Stimulated activated naive CD8-positive, alpha-beta T cell treated with anti-CD3 and anti-CD28 coated beads, Interleukin-15, amount 100 ng/mL, for 72 hours (primary cell): ENCODE data around the gene ECPAS.
A peak's percentile ranks its signal among the peaks of the same experiment; 100 is the strongest.
"Not testable (repeated sequence)": the region's sequence is repeated elsewhere in the genome, so short reads cannot be mapped to it uniquely, and the experiment has no call there.

Source experiments
- ATAC-seq: fragments of 150-1000 bp; cut with Tn5 transposase; 2 replicates; pipeline ENCODE4 v1.10.0; 2021; ENCODE audit warnings: mild to moderate bottlenecking, moderate library complexity
- DNase-seq, 2 donors: peaks; one replicate each; pipeline ENCODE4 v3.0.0; 2021 to 2022
- H3K27ac Mint-ChIP-seq, 2 donors: one replicate each; pipeline ENCODE4 v1.8.0; 2022; ENCODE audit warnings: mild to moderate bottlenecking in 2 of 2, mixed read lengths in 2 of 2, moderate library complexity in 2 of 2
- H3K27me3 Mint-ChIP-seq: one replicate; pipeline ENCODE4 v1.8.0; 2022; ENCODE audit warnings: mixed read lengths
- H3K4me1 Mint-ChIP-seq: one replicate; pipeline ENCODE4 v1.8.0; 2022; ENCODE audit warnings: mild to moderate bottlenecking, mixed read lengths
- H3K4me3 Mint-ChIP-seq, 2 donors: one replicate each; pipeline ENCODE4 v1.8.0; 2022; ENCODE audit warnings: mild to moderate bottlenecking in 2 of 2, mixed read lengths in 2 of 2, moderate library complexity in 1 of 2
- H3K9me3 Mint-ChIP-seq, 2 donors: one replicate each; pipeline ENCODE4 v1.8.0; 2022; ENCODE audit warnings: mixed read lengths in 2 of 2

The ECPAS gene

GRCh38 chr9:111356481-111357244 lies 127.5 kb downstream of the ECPAS start:
- Mint-ChIP-seq H3K27ac (no peak overlapping the region), H3K4me3 (no peak overlapping the region), H3K27me3 (no peaks in the 10 kb centered on the region), H3K4me1 (no peaks in the 10 kb centered on the region), H3K9me3 (peaks cover 0 to 5% of the 10 kb centered on the region in 2 donors)
- no peak for DNase-seq
- no peak for ATAC-seq

GRCh38 chr9:111352545-111352944 lies 131.6 kb downstream of the ECPAS start:
- Mint-ChIP-seq H3K9me3 (peaks cover 0 to 5% of the 10 kb centered on the region in 2 donors), H3K27ac (no peak overlapping the region), H3K4me1 (no peaks in the 10 kb centered on the region), H3K4me3 (no peak overlapping the region), H3K27me3 (no peaks in the 10 kb centered on the region)
- DNase-seq: no peak
- ATAC-seq: no peak

- peaks cover 6% of the 10 kb centered on the region for H3K27me3 Mint-ChIP-seq
- no peak for DNase-seq
Observed at GRCh38 chr9:111350556-111350955, 133.6 kb downstream of the ECPAS start.

GRCh38 chr9:111349766-111350165 lies 134.4 kb downstream of the ECPAS start:
- ATAC-seq: no peak
- H3K9me3 Mint-ChIP-seq: peaks cover 0 to 5% of the 10 kb centered on the region in 2 donors
- H3K4me3 Mint-ChIP-seq: no peak overlapping the region
- no peaks in the 10 kb centered on the region for H3K4me1 Mint-ChIP-seq
- DNase-seq: no peak
- H3K27me3 Mint-ChIP-seq: peaks cover 8% of the 10 kb centered on the region
- H3K27ac Mint-ChIP-seq: no peak overlapping the region

More at GRCh38 chr9:111350556-111350955, 133.6 kb downstream of the ECPAS start:
- H3K9me3 Mint-ChIP-seq: peaks cover 0 to 5% of the 10 kb centered on the region in 2 donors
- ATAC-seq: no peak
- H3K27ac Mint-ChIP-seq: no peak overlapping the region
- H3K4me1 Mint-ChIP-seq: no peaks in the 10 kb centered on the region
- H3K4me3 Mint-ChIP-seq: no peak overlapping the region

GRCh38 chr9:111348821-111349271 lies 135.3 kb downstream of the ECPAS start:
- Mint-ChIP-seq H3K27me3 (peaks cover 8% of the 10 kb centered on the region), H3K27ac (no peak overlapping the region), H3K4me3 (no peak overlapping the region), H3K9me3 (peaks cover 0 to 5% of the 10 kb centered on the region in 2 donors), H3K4me1 (no peaks in the 10 kb centered on the region)
- no peak for DNase-seq
- no peak for ATAC-seq

GRCh38 chr9:111334318-111334863 lies 149.8 kb downstream of the ECPAS start:
- Mint-ChIP-seq H3K9me3 (peaks cover 7 to 10% of the 10 kb centered on the region in 2 donors), H3K27me3 (peaks cover 16% of the 10 kb centered on the region)
- not testable (repeated sequence) for H3K4me1 Mint-ChIP-seq, DNase-seq, H3K27ac Mint-ChIP-seq, H3K4me3 Mint-ChIP-seq, ATAC-seq

- no peak within 1 kb of the TSS for H3K4me3 Mint-ChIP-seq
- no peaks in the 10 kb centered on the region for H3K9me3 Mint-ChIP-seq
- peaks cover 9% of the 10 kb centered on the region for H3K4me1 Mint-ChIP-seq
- peak within 1 kb of the TSS in 1 of 2 donors; percentile 57 for H3K27ac Mint-ChIP-seq
- no peak for ATAC-seq
- H3K27me3 Mint-ChIP-seq: no peaks in the 10 kb centered on the region
- no peak for DNase-seq
Observed at GRCh38 chr9:111330124-111330523, 154.1 kb downstream of the ECPAS start, which contains the start of gene OR2K2. Gene OR2K2 (minus strand): TSS chr9:111330224. CDS start chr9:111328433, 1,791 bp downstream.

- peaks cover 9 to 10% of the 10 kb centered on the region in 2 donors for H3K9me3 Mint-ChIP-seq
- no peak for DNase-seq
- no peak overlapping the region for H3K4me3 Mint-ChIP-seq
Observed at GRCh38 chr9:111320631-111321030, 163.6 kb downstream of the ECPAS start.

GRCh38 chr9:111316796-111317195 lies 167.4 kb downstream of the ECPAS start:
- no peak for ATAC-seq
- Mint-ChIP-seq H3K4me3 (no peak overlapping the region), H3K27ac (no peak overlapping the region), H3K9me3 (peaks cover 6% of the 10 kb centered on the region in 2 donors), H3K27me3 (peaks cover 12% of the 10 kb centered on the region), H3K4me1 (no peaks in the 10 kb centered on the region)
- no peak for DNase-seq

More at GRCh38 chr9:111320631-111321030, 163.6 kb downstream of the ECPAS start:
- Mint-ChIP-seq H3K4me1 (no peaks in the 10 kb centered on the region), H3K27me3 (peaks cover 16% of the 10 kb centered on the region), H3K27ac (no peak overlapping the region)
- ATAC-seq: no peak
